IMR-90 (cell line): Measurements from ENCODE around the gene MLYCD. TPM values are rescaled to one million over a fixed set of nuclear protein-coding genes. Genes with fewer than 3 reads are reported as not detected.

Experiments used
- ATAC-seq: fragments of 200-7000 bp; cut with Tn5 transposase; 2 replicates; pipeline ENCODE4 v1.9.1; 2020; ENCODE audit warnings: low read depth, mild to moderate bottlenecking, moderate library complexity
- BruUV-seq: library from RNA; stranded (reverse); fragments of 400-500 nt; replicated peaks from 2 replicates; lab custom pipeline; 2021; lab: Mats Ljungman, UMichigan
- CTCF ChIA-PET: fragments of 300-600 bp; formaldehyde crosslinking; extraction: SDS; loops from one replicate; lab custom pipeline; 2021; ENCODE audit warnings: antibody characterized with exemption; lab: Yijun Ruan, JAX
- POLR2A ChIA-PET: fragments of 300-600 bp; sonication (Branson Sonifier 250); formaldehyde crosslinking; loops from one replicate; lab custom pipeline; 2022; ENCODE audit warnings: antibody characterized with exemption; ENCODE audit not compliant: unreplicated experiment; lab: Charles Lee
- DNase-seq: peaks from one replicate; pipeline ENCODE4 v3.0.0; 2013
- H2AFZ ChIP-seq: replicated peaks from 2 replicates; pipeline ENCODE3; 2013; ENCODE audit warnings: low read length, mild to moderate bottlenecking; ENCODE audit not compliant: poor library complexity
- H2AK5ac ChIP-seq: 2 replicates; pipeline ENCODE4 v1.6.1; 2013; ENCODE audit warnings: low read depth, low read length, inconsistent platforms
- H2AK9ac ChIP-seq: replicated peaks from 2 replicates; pipeline ENCODE3; 2013; ENCODE audit warnings: mild to moderate bottlenecking, low read depth, low read length, moderate library complexity; ENCODE audit not compliant: poor library complexity
- H2BK120ac ChIP-seq: 2 replicates; pipeline ENCODE4 v1.6.1; 2013; ENCODE audit warnings: low read depth, low read length, inconsistent platforms
- H2BK15ac ChIP-seq: 3 replicates; pipeline ENCODE4 v1.6.1; 2013; ENCODE audit warnings: low read depth, low read length, inconsistent platforms
- H2BK20ac ChIP-seq: 2 replicates; pipeline ENCODE4 v1.6.1; 2013; ENCODE audit warnings: low read depth, mild to moderate bottlenecking, inconsistent platforms, low read length, moderate library complexity
- H2BK5ac ChIP-seq: 2 replicates; pipeline ENCODE4 v1.6.1; 2013; ENCODE audit warnings: mild to moderate bottlenecking, low read depth, low read length, inconsistent platforms; ENCODE audit not compliant: poor library complexity, severe bottlenecking
- H3K14ac ChIP-seq: replicated peaks from 2 replicates; pipeline ENCODE4 v1.6.1; 2013; ENCODE audit warnings: low read depth, low read length, inconsistent platforms
- H3K18ac ChIP-seq: 2 replicates; pipeline ENCODE4 v1.6.1; 2013; ENCODE audit warnings: low read depth, low read length, control low read depth
- H3K23ac ChIP-seq: 2 replicates; pipeline ENCODE4 v1.6.1; 2013; ENCODE audit warnings: low read depth, low read length, inconsistent platforms
- H3K27ac ChIP-seq: 2 replicates; pipeline ENCODE4 v1.5.1; 2013; ENCODE audit warnings: mild to moderate bottlenecking, control low read depth, low read length; ENCODE audit not compliant: insufficient read depth
- H3K27me3 ChIP-seq: 2 replicates; pipeline ENCODE4 v1.6.1; 2013; ENCODE audit warnings: low read length; ENCODE audit not compliant: control insufficient read depth, insufficient read depth
- H3K36me3 ChIP-seq: 2 replicates; pipeline ENCODE4 v1.6.1; 2013; ENCODE audit warnings: low read length, mixed read lengths; ENCODE audit not compliant: control insufficient read depth, insufficient read depth
- H3K4ac ChIP-seq: 2 replicates; pipeline ENCODE4 v1.6.1; 2013; ENCODE audit warnings: low read depth, low read length, inconsistent platforms
- H3K4me1 ChIP-seq: 2 replicates; pipeline ENCODE4 v1.6.1; 2013; ENCODE audit warnings: low read length, mixed read lengths; ENCODE audit not compliant: control insufficient read depth, insufficient read depth
- H3K4me2 ChIP-seq: 2 replicates; pipeline ENCODE4 v1.6.1; 2013; ENCODE audit warnings: low read depth, mild to moderate bottlenecking, control low read depth, low read length, moderate library complexity
- H3K4me3 ChIP-seq: 2 replicates; pipeline ENCODE4 v1.5.1; 2013; ENCODE audit warnings: low read depth, mild to moderate bottlenecking, control low read depth, low read length, moderate library complexity; ENCODE audit not compliant: insufficient read depth
- H3K56ac ChIP-seq: 2 replicates; pipeline ENCODE4 v1.6.1; 2013; ENCODE audit warnings: low read length, inconsistent platforms; ENCODE audit not compliant: insufficient read depth; ENCODE audit errors: extremely low read depth
- H3K79me1 ChIP-seq, 2 experiments: 2 replicates each; pipeline ENCODE4 v1.6.1; 2013; ENCODE audit warnings: low read length in 2 of 2, inconsistent platforms in 1 of 2, low read depth in 1 of 2
- H3K9ac ChIP-seq: 2 replicates; pipeline ENCODE4 v1.6.1; 2013; ENCODE audit warnings: low read depth, low read length, control low read depth
- H3K9me1 ChIP-seq: 2 replicates; pipeline ENCODE4 v1.6.1; 2013; ENCODE audit warnings: low read length, inconsistent platforms; ENCODE audit not compliant: insufficient read depth
- H3K9me3 ChIP-seq: 2 replicates; pipeline ENCODE4 v1.6.1; 2013; ENCODE audit warnings: low read length; ENCODE audit not compliant: control insufficient read depth, insufficient read depth
- H4K20me1 ChIP-seq: 2 replicates; pipeline ENCODE4 v1.6.1; 2013; ENCODE audit warnings: low read length, inconsistent platforms; ENCODE audit not compliant: insufficient read depth
- H4K5ac ChIP-seq: 2 replicates; pipeline ENCODE4 v1.6.1; 2013; ENCODE audit warnings: mild to moderate bottlenecking, low read depth, low read length, control low read depth
- H4K8ac ChIP-seq, 2 experiments: 2 replicates each; pipeline ENCODE4 v1.6.1; 2013; ENCODE audit warnings: low read depth in 2 of 2, low read length in 2 of 2, control low read depth in 1 of 2, inconsistent platforms in 1 of 2
- H4K91ac ChIP-seq: 2 replicates; pipeline ENCODE4 v1.6.1; 2013; ENCODE audit warnings: low read depth, low read length, inconsistent platforms; ENCODE audit not compliant: insufficient read depth
- BHLHE40 ChIP-seq: fragments of 150-350 bp; IDR thresholded peaks from 2 replicates; pipeline ENCODE4 v1.6.1; 2016; ENCODE audit warnings: mild to moderate bottlenecking, low read depth, low read length
- CEBPB ChIP-seq: IDR thresholded peaks from 2 replicates; pipeline ENCODE4 v1.6.1; 2012; ENCODE audit warnings: low read depth, low read length, improper control_type of control experiment
- CHD1 ChIP-seq: IDR thresholded peaks from 2 replicates; pipeline ENCODE4 v1.6.1; 2012; ENCODE audit warnings: low read depth, low read length, improper control_type of control experiment
- CTCF ChIP-seq: conservative IDR thresholded peaks from 2 replicates; pipeline ENCODE4 v1.5.1; 2012; ENCODE audit warnings: mild to moderate bottlenecking, low read depth, low read length, improper control_type of control experiment
- FOS ChIP-seq: fragments of 150-350 bp; IDR thresholded peaks from 2 replicates; pipeline ENCODE4 v1.6.1; 2016; ENCODE audit warnings: low read depth, low read length
- MAFK ChIP-seq: IDR thresholded peaks from 2 replicates; pipeline ENCODE4 v1.6.1; 2012; ENCODE audit warnings: low read depth, low read length, improper control_type of control experiment
- MAZ ChIP-seq: IDR thresholded peaks from 2 replicates; pipeline ENCODE4 v1.6.1; 2012; ENCODE audit warnings: low read depth, mild to moderate bottlenecking, low read length, improper control_type of control experiment, moderate library complexity, borderline replicate concordance
- MXI1 ChIP-seq: IDR thresholded peaks from 2 replicates; pipeline ENCODE4 v1.6.1; 2012; ENCODE audit warnings: low read depth, mild to moderate bottlenecking, low read length, moderate library complexity, borderline replicate concordance
- NFE2L2 ChIP-seq: fragments of 150-350 bp; IDR thresholded peaks from 2 replicates; pipeline ENCODE4 v1.6.1; 2016; ENCODE audit warnings: low read depth, mild to moderate bottlenecking, low read length
- POLR2A ChIP-seq: IDR thresholded peaks from 2 replicates; pipeline ENCODE4 v1.6.1; 2012; ENCODE audit warnings: mild to moderate bottlenecking, low read depth, low read length
- RAD21 ChIP-seq: IDR thresholded peaks from 2 replicates; pipeline ENCODE4 v1.6.1; 2012; ENCODE audit warnings: low read length, improper control_type of control experiment
- RCOR1 ChIP-seq: IDR thresholded peaks from 2 replicates; pipeline ENCODE4 v1.6.1; 2012; ENCODE audit warnings: mild to moderate bottlenecking, low read length, improper control_type of control experiment; ENCODE audit not compliant: insufficient replicate concordance
- RFX5 ChIP-seq: IDR thresholded peaks from 2 replicates; pipeline ENCODE4 v1.8.0; 2012; ENCODE audit warnings: low read depth, mild to moderate bottlenecking, low read length, moderate library complexity
- SMC3 ChIP-seq: fragments of 150-350 bp; IDR thresholded peaks from 2 replicates; pipeline ENCODE4 v1.6.1; 2016; ENCODE audit warnings: low read depth, mild to moderate bottlenecking, antibody characterized with exemption, low read length, moderate library complexity
- USF2 ChIP-seq: fragments of 150-350 bp; IDR thresholded peaks from 2 replicates; pipeline ENCODE4 v1.6.1; 2017; ENCODE audit warnings: mild to moderate bottlenecking, antibody characterized with exemption, low read length, low read depth
- WGBS, 2 experiments: methylation state at CpG; one replicate each; pipeline versions ENCODE4 v1.1.5 to v1.1.7; 2013; ENCODE audit warnings: missing lambda C conversion rate in 2 of 2; ENCODE audit not compliant: insufficient read length in 1 of 2; ENCODE audit errors: extremely low coverage in 2 of 2; 5-methylcytosine and 5-hydroxymethylcytosine counted together
- dilution Hi-C: fragments of 300-500 bp; cut with HindIII; formaldehyde crosslinking; loops from one replicate; pipeline ENCODE4 v1.14.3; 2018; ENCODE audit warnings: low sequenced_read_pairs; ENCODE audit not compliant: unreplicated experiment
- in situ Hi-C: fragments of 300-500 bp; cut with MboI; formaldehyde crosslinking; loops from 3 replicates; pipeline ENCODE4 v1.14.3; 2019; ENCODE audit warnings: low sequenced_read_pairs, inconsistent platforms, mixed read lengths
- intact Hi-C: fragments of 100-400 bp; cut with micrococcal nuclease; formaldehyde crosslinking; loops from 2 replicates; pipeline ENCODE4 v1.10.0; 2022
- polyA plus RNA-seq, 3 experiments: library from polyadenylated mRNA; depleted of rRNA; stranded (reverse); fragments of >200 nt; gene quantifications; 2 replicates each; pipeline ENCODE4 v1.2.3, GENCODE V29; 2012; ENCODE audit warnings: low replicate concordance in 1 of 3
- total RNA-seq: library from RNA; depleted of rRNA; stranded (reverse); fragments of >200 nt; gene quantifications from 2 replicates; pipeline ENCODE4 v1.2.3, GENCODE V29; 2012
- TF ChIP-seq, protein P1 (sequence below): fragments of 150-350 bp; IDR thresholded peaks from 2 replicates; pipeline ENCODE4 v1.6.1; 2016; ENCODE audit warnings: low read depth, mild to moderate bottlenecking, low read length, moderate library complexity, borderline replicate concordance

The MLYCD gene
- total and polyA plus RNA-seq, 2 of the 4 experiments (the other 2 are of a cell fraction): 1.9 to 2.7 TPM

DNA sequence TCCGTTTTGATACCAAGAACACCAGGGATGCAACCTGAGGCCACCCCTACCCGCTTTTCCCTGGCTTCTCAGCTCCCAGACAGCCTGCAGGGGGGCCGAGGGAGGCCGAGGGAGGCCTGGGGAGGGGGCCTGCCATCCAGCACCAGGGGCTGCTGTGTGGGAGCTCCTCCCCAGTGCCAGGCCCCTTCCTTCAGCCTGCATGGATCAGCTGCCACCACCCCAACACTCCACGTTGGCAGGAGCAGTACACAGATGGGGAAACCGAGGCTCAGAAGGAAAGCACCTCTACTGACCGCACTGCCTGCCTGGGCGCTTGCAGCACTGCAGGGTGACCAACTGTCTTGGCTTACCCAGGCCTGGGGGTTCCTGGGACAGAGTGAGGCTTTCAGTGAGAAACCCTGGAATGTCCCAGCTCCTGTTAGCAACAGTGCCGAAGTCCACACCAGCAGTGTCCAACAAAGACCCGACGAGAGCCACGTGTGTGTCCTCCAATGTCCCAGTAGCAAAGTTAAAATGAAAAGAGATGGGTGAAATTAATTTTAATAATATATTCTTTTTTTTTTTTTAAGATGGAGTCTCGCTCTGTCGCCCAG is 48.8 kb downstream of the MLYCD start:
- Histone ChIP-seq H2BK5ac (no peak overlapping the region), H3K9ac (no peak overlapping the region), H3K4me1 (peaks cover 3% of the 10 kb centered on the region), H3K23ac (no peak overlapping the region), H2BK20ac (no peak overlapping the region), H3K56ac (no peak overlapping the region), H3K27me3 (no peaks in the 10 kb centered on the region), H4K8ac (no peak overlapping the region), H3K18ac (no peak overlapping the region), H3K9me1 (peaks cover 8% of the 10 kb centered on the region), H3K79me1 (no peaks in the 10 kb centered on the region), H3K4me3 (no peak overlapping the region), H2AK9ac (no peak overlapping the region), H3K27ac (no peak overlapping the region), H3K9me3 (no peaks in the 10 kb centered on the region), H3K4me2 (no peak overlapping the region), H4K20me1 (no peaks in the 10 kb centered on the region), H4K5ac (no peak overlapping the region), H3K36me3 (no peaks in the 10 kb centered on the region), H2BK120ac (no peak overlapping the region), H3K14ac (no peak overlapping the region), H4K91ac (no peak overlapping the region), H2BK15ac (no peak overlapping the region), H2AFZ (no peak overlapping the region), H3K4ac (no peak overlapping the region), H2AK5ac (no peak overlapping the region)
- intact Hi-C loops (no loop called here), dilution Hi-C loops (no loop called here), in situ Hi-C loops (no loop called here)
- 73% methylated on average over 2 of the region's 14 CpGs; no CpG with 5 or more reads in 1 of the 2 experiments for WGBS, 2 experiments
- DNase-seq (no peak), ATAC-seq (no peak)
- no peak for TF ChIP-seq CTCF
- TF ChIP-seq MXI1: no peak
- no peak for TF ChIP-seq SMC3
- TF ChIP-seq CEBPB: no peak
- TF ChIP-seq MAFK: no peak
- no peak for TF ChIP-seq BHLHE40
- no peak for TF ChIP-seq RFX5
- TF ChIP-seq NFE2L2: no peak
- no peak for TF ChIP-seq MAZ
- no peak for TF ChIP-seq FOS
- TF ChIP-seq USF2: no peak
- no peak for TF ChIP-seq RCOR1
- TF ChIP-seq POLR2A: no peak
- TF ChIP-seq, protein P1, sequence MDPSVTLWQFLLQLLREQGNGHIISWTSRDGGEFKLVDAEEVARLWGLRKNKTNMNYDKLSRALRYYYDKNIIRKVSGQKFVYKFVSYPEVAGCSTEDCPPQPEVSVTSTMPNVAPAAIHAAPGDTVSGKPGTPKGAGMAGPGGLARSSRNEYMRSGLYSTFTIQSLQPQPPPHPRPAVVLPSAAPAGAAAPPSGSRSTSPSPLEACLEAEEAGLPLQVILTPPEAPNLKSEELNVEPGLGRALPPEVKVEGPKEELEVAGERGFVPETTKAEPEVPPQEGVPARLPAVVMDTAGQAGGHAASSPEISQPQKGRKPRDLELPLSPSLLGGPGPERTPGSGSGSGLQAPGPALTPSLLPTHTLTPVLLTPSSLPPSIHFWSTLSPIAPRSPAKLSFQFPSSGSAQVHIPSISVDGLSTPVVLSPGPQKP: no peak
- no peak for TF ChIP-seq RAD21
- TF ChIP-seq CHD1: no peak
- ChIA-PET CTCF (no interaction called here), POLR2A (no interaction called here)
- no TSS peak for BruUV-seq
